Right lobe of liver (tissue), 6 donors: ENCODE results near the gene GMDS. TPM values are rescaled to one million over a fixed set of nuclear protein-coding genes. Genes with fewer than 3 reads are reported as not detected.

Experiments used
- ATAC-seq, 4 donors: fragments of 200-7000 bp; cut with Tn5 transposase; one replicate each; pipeline ENCODE4 v1.9.1; 2020; ENCODE audit warnings: mild to moderate bottlenecking in 4 of 4, moderate library complexity in 4 of 4
- DNase-seq, 3 donors: peaks; one replicate each; pipeline ENCODE4 v3.0.0-alpha.2; 2020
- H3K27ac ChIP-seq, 3 donors: fragments of 200-600 bp; one replicate each; pipeline ENCODE4 v1.8.0; 2022
- H3K27me3 ChIP-seq, 2 donors: fragments of 200-600 bp; one replicate each; pipeline ENCODE4 v1.8.0; 2022
- H3K36me3 ChIP-seq, 4 donors: fragments of 200-600 bp; sonication (generic) in 1 of 4; one replicate each; pipeline versions ENCODE4 v1.5.1 to v1.8.0; 2017 to 2022; ENCODE audit warnings: control low read depth in 1 of 4
- H3K4me1 ChIP-seq, 4 donors: fragments of 200-600 bp; sonication (generic) in 1 of 4; one replicate each; pipeline versions ENCODE4 v1.5.1 to v1.8.0; 2017 to 2022; ENCODE audit warnings: control low read depth in 1 of 4
- H3K4me3 ChIP-seq, 3 donors: fragments of 200-600 bp; one replicate each; pipeline ENCODE4 v1.8.0; 2022
- H3K9me3 ChIP-seq, 4 donors: fragments of 200-600 bp; sonication (generic) in 1 of 4; one replicate each; pipeline versions ENCODE4 v1.5.1 to v1.8.0; 2017 to 2022; ENCODE audit warnings: control low read depth in 1 of 4
- POLR2A ChIP-seq: fragments of 450-650 bp; IDR thresholded peaks from one replicate; pipeline ENCODE4 v1.6.1; 2017; ENCODE audit warnings: antibody characterized with exemption, mild to moderate bottlenecking
- WGBS: methylation state at CpG from one replicate; pipeline ENCODE4 v1.1.6; 2018; ENCODE audit warnings: low coverage, low lambda C conversion rate; ENCODE audit not compliant: insufficient coverage; ENCODE audit errors: missing lambda C conversion rate; 5-methylcytosine and 5-hydroxymethylcytosine counted together
- intact Hi-C, 2 donors: fragments of 100-400 bp; cut with DNase I; formaldehyde crosslinking; loops; one replicate each; pipeline versions ENCODE4 v1.11.2 to v1.14.1; 2022
- total RNA-seq, 6 experiments: library from RNA; depleted of rRNA in 2 of 6; stranded (reverse); fragments of >200 nt in 2 of 6; fragmentation: NEBNext Ultra II Directional in 3 of 6; extraction: Animal tissue kit (Norgen Biotek cat#: 25700) in 3 of 6; gene quantifications; one replicate each; pipeline versions ENCODE4 v1.1.0 to v1.2.4, GENCODE V29; 2016 to 2023
- TF ChIP-seq, protein P1 (sequence below), 4 donors: fragments of 200-600 bp in 3 of 4; fragments of 450-650 bp in 1 of 4; IDR thresholded peaks; one replicate each; pipeline versions ENCODE4 v1.5.1 to v1.8.0; 2016 to 2022; ENCODE audit warnings: antibody characterized with exemption in 4 of 4, mild to moderate bottlenecking in 2 of 4
- donor health status: DM: no; HTN: yes; CAD: no.
- donor health status: DM: no; HTN: no; CAD: no.
- donor health status: DM: no; HTN: no; CAD: no.
- donor health status: DM: no; HTN: yes; CAD: no.
- donor health status: DM: no; HTN: yes; CAD: no.

The GMDS gene
- total RNA-seq, 6 experiments from 2014 or later, result 15.9 to 34.4 (median 23.4) TPM

DNA sequence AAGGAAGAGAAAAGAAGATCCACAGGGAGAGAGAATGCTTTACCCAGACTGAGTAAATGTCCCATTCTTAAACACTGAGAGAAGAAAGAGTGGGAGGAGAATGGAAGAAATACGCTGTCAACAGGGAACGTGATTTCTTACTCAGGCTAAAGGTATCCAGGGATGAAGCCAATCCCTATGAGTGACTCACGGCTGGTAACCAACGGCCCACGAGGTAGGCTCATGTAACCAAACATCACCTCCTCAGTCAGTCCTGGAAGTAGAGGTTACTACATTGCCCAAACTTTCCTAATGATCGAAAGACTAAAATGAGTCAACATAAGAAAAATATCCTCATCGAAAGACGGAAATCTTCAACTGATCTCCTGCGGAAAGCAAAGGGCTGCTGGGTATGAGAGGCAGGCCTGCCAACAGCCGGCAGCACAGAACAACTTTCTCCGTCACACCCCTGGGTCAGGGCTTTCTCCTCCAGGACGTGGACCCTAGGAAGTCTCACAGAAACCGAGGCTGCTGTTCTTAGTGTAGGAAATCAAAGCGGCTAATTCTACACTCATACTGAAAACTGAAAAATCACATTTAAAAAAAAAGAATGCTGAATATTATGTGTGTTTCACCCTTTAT, 292.6 kb downstream of the GMDS start:
- Histone ChIP-seq H3K27me3 (no peaks in the 10 kb centered on the region), H3K4me3 (no peak overlapping the region), H3K27ac (no peak overlapping the region), H3K4me1 (no peaks in the 10 kb centered on the region), H3K9me3 (no peaks in the 10 kb centered on the region), H3K36me3 (no peaks in the 10 kb centered on the region)
- WGBS, result 96% methylated on average over 9 of the region's 14 CpGs
- intact Hi-C loops, result no loop called here
- TF ChIP-seq, protein P1, sequence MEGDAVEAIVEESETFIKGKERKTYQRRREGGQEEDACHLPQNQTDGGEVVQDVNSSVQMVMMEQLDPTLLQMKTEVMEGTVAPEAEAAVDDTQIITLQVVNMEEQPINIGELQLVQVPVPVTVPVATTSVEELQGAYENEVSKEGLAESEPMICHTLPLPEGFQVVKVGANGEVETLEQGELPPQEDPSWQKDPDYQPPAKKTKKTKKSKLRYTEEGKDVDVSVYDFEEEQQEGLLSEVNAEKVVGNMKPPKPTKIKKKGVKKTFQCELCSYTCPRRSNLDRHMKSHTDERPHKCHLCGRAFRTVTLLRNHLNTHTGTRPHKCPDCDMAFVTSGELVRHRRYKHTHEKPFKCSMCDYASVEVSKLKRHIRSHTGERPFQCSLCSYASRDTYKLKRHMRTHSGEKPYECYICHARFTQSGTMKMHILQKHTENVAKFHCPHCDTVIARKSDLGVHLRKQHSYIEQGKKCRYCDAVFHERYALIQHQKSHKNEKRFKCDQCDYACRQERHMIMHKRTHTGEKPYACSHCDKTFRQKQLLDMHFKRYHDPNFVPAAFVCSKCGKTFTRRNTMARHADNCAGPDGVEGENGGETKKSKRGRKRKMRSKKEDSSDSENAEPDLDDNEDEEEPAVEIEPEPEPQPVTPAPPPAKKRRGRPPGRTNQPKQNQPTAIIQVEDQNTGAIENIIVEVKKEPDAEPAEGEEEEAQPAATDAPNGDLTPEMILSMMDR (IDR thresholded peaks at IDR 0.05), result no peak
- no peak for TF ChIP-seq POLR2A
- ATAC-seq (no peak), DNase-seq (no peak)

- Histone ChIP-seq H3K4me1 (no peaks in the 10 kb centered on the region), H3K4me3 (no peak overlapping the region), H3K36me3 (no peaks in the 10 kb centered on the region), H3K27me3 (no peaks in the 10 kb centered on the region), H3K9me3 (no peaks in the 10 kb centered on the region), H3K27ac (no peak overlapping the region)
- DNase-seq (no peak), ATAC-seq (no peak)
- intact Hi-C loops, result no loop called here
- TF ChIP-seq, protein P1 (IDR thresholded peaks at IDR 0.05), result no peak
- no peak for TF ChIP-seq POLR2A
- 87% methylated on average over 3 of the region's 6 CpGs for WGBS
Measured at GRCh38 chr6:1950631-1951030, 294.8 kb downstream of the GMDS start.

- no peak overlapping the region for H3K27ac ChIP-seq
- TF ChIP-seq POLR2A, result no peak
- TF ChIP-seq, protein P1 (IDR thresholded peaks at IDR 0.05), result no peak
- H3K36me3 ChIP-seq, result no peaks in the 10 kb centered on the region
- ATAC-seq, result peak in 2 of 4 donors; percentile 48 to 61
- no peak overlapping the region for H3K4me3 ChIP-seq
- DNase-seq, result no peak
- H3K27me3 ChIP-seq, result no peaks in the 10 kb centered on the region
- no peaks in the 10 kb centered on the region for H3K4me1 ChIP-seq
- no peaks in the 10 kb centered on the region for H3K9me3 ChIP-seq
- 63% methylated on average over 1 of the region's 2 CpGs for WGBS
- intact Hi-C loops, result no loop called here
Measured at GRCh38 chr6:1949538-1949937, 295.9 kb downstream of the GMDS start.

GRCh38 chr6:1947922-1948321, 297.5 kb downstream of the GMDS start:
- Histone ChIP-seq H3K27me3 (no peaks in the 10 kb centered on the region), H3K4me3 (no peak overlapping the region), H3K4me1 (no peaks in the 10 kb centered on the region), H3K9me3 (no peaks in the 10 kb centered on the region), H3K27ac (no peak overlapping the region), H3K36me3 (no peaks in the 10 kb centered on the region)
- DNase-seq, result no peak
- intact Hi-C loops, result no loop called here
- ATAC-seq, result no peak
- TF ChIP-seq POLR2A, result no peak
- TF ChIP-seq, protein P1 (IDR thresholded peaks at IDR 0.05), result no peak
- 97% methylated on average over 4 of the region's 4 CpGs for WGBS
